Choroid plexus epithelial cell (primary cell): ENCODE data around the gene SUPT5H.
A peak's percentile ranks its signal among the peaks of the same experiment; 100 is the strongest.

Experiments used
- DNase-seq: peaks from one replicate; pipeline ENCODE4 v3.0.0-alpha.2; 2010; ENCODE audit warnings: low read depth
- H3K4me3 ChIP-seq: 2 replicates; pipeline ENCODE4 v1.5.1; 2011; ENCODE audit warnings: low read depth, mild to moderate bottlenecking, control low read depth, low read length, moderate library complexity
- TF ChIP-seq, protein P1 (sequence below): conservative IDR thresholded peaks from 2 replicates; pipeline ENCODE4 v1.5.1; 2011; ENCODE audit warnings: low read depth, mild to moderate bottlenecking, control low read depth, inconsistent platforms, low read length, moderate library complexity

The SUPT5H gene

DNA sequence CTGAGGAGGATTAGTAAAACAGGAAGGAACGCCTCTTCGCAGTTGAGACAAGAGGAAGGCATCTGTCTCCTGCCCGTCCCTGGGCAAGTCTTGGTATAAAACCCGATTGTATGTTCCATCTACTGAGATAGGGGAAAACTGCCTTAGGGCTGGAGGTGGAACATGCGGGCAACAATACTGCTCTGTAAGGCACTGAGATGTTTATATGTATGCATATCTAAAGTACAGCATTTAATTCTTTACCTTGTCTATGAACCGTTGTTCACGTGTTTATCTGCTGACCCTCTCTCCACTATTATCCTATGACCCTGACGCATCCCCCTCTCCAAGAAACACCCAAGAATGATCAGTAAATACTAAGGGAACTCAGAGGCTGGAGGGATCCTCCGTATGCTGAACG lies 34.5 kb downstream of the SUPT5H start:
- no peak for DNase-seq
- TF ChIP-seq, protein P1, sequence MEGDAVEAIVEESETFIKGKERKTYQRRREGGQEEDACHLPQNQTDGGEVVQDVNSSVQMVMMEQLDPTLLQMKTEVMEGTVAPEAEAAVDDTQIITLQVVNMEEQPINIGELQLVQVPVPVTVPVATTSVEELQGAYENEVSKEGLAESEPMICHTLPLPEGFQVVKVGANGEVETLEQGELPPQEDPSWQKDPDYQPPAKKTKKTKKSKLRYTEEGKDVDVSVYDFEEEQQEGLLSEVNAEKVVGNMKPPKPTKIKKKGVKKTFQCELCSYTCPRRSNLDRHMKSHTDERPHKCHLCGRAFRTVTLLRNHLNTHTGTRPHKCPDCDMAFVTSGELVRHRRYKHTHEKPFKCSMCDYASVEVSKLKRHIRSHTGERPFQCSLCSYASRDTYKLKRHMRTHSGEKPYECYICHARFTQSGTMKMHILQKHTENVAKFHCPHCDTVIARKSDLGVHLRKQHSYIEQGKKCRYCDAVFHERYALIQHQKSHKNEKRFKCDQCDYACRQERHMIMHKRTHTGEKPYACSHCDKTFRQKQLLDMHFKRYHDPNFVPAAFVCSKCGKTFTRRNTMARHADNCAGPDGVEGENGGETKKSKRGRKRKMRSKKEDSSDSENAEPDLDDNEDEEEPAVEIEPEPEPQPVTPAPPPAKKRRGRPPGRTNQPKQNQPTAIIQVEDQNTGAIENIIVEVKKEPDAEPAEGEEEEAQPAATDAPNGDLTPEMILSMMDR = no peak
- peak overlapping the region; percentile 99 for H3K4me3 ChIP-seq

DNA sequence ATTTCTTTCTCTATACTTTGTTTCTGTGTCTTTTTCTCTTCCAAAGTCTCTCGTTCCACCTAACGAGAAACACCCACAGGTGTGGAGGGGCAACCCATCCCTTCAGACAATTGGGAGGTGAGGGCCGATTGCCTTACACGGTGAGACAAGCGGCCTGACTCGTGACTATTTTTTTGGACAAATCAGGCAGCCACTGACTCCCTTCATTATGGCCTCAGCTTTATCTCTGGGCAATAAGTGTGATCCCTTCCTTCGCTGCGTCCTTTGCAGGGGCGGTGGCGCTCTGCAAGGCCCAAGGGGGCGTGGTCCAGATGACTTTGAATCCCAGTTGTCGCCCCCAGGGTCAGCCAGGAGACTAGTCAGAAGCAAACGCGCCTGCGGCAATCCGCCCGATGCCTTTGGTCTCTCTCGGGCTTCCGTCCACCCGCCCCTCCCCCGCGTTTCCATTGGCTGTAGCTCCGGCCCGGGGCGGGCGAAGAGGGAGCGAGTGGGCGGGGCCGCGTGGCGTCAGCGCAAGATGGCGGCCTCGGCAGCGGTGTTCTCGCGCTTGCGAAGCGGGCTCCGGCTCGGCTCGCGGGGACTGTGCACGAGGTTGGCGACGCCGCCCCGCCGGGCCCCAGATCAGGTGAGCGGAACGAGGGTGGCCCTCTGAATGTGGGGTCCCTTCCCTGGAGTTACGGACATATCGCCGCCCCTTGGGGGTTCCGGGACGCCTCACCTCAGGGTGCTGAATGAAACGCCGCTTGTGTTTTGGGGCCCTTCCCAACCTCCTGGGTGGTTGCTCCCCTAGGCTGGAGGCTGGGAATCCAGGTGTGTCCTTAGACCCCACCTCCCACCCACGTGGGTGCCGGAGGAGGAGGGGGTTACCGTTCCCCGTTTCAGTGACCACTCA lies 35.2 kb downstream of the SUPT5H start, which contains the start of gene TIMM50:
TIMM50 (plus strand) TSS at position 502 of the 892 bp plus-strand sequence; CDS start at position 518, 16 bp downstream.
- TF ChIP-seq, protein P1 = no peak
- H3K4me3 ChIP-seq = peak within 1 kb of the TSS; percentile 99
- peak; percentile 93 for DNase-seq

DNA sequence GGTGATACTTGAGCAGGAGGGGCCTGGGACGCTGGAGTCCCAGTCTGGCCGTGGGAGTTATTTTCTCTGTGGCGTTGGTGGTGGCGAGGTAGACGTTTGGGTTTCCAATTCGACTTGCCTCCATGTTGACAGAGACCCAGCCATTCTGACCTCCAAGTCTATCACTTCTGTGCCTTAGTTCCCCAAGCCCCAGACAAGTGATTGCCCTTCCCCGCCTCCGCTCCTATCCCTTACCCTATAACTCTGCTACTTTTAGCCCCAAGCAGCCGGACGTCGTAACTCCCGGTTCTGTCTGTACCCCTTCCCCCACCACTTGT lies 35.8 kb downstream of the SUPT5H start:
- H3K4me3 ChIP-seq = peak overlapping the region; percentile 99
- TF ChIP-seq, protein P1 = no peak
- DNase-seq = no peak

DNA sequence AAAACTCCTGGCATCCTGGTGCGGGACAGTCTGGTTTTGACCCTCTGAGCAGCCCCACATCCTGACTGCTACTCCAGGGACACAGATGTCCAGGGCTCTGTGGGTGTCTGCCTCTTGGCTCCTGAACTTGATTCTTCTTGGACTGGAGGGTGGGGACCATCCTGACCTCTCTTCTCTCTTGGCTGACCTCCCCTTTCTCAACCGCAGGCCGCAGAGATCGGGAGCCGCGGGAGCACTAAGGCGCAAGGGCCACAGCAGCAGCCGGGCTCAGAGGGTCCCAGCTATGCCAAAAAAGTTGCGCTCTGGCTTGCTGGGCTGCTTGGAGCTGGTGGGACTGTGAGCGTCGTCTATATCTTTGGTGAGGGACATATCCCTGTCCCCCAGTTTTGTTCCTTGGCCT lies 36.3 kb downstream of the SUPT5H start:
- TF ChIP-seq, protein P1 = no peak
- no peak for DNase-seq
- peak overlapping the region; percentile 99 for H3K4me3 ChIP-seq

DNA sequence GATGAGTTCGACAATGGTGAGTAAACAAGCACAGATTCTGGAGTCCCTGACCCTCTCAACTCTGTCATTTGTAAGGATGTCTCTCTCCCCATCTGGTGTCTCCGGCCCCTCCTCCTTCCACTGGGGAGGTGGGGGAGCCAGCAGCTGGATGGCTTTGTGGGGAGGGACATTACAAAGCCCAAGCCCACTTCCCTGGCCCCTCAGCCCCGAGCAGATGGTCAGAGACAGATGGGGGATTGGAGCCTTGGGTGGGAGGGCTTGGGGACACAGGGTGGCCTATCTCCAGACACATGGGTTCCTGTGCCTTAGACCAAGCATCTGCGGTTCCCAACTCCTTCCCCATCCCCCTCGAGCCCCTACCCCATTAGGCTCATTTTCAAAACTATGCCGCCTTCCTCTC lies 37.8 kb downstream of the SUPT5H start:
- DNase-seq = no peak
- H3K4me3 ChIP-seq = no peak overlapping the region
- TF ChIP-seq, protein P1 = no peak

DNA sequence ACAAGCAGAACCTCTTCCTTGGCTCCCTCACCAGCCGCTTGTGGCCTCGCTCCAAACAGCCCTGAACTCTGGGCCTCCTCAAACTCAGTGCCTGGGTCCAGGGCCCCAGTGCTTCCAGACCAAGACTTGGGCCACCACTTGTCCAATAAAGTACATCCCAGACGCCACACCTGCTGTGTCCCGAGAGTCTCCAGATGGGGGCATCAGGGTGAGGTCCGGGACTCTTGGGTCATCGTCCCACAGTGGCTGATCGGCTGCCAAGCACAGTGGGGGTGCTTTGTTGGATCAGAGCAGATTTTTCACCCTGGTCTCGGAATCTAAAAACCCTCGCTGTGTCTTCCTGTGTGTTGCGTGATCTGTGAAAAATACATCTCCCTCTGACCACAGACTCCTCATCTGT lies 44.4 kb downstream of the SUPT5H start:
- no peak overlapping the region for H3K4me3 ChIP-seq
- DNase-seq = no peak
- TF ChIP-seq, protein P1 = no peak

DNA sequence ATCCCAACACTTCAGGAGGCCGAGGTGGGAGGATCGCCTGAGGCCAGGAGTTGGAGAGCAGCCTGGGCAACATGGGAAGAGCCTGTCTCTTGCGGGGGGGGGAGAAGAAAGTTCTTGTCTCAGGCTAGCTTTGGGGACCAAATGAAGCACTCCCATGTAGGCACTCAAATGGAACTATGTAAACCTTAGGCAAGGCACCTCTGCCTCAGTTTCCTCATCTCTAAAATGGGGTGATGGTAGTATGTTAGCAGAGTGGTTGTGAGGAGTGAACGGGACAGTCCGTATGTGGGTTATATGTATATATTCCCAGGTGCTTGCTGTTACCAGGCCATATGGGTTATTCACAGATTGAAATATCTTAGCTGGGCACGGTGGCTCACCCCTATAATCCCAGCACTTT lies 46.8 kb downstream of the SUPT5H start:
- DNase-seq = no peak
- TF ChIP-seq, protein P1 = no peak
- H3K4me3 ChIP-seq = no peak overlapping the region
